ENCODE data around the gene FAM221A. TPM values are rescaled to one million over a fixed set of nuclear protein-coding genes. Genes with fewer than 3 reads are reported as not detected.

FAM221A gene
- total and polyA plus RNA-seq, 9 of the 15 experiments (the other 6 are each of a cell fraction or from before 2014, with no cell fraction given), result not detected

- DNase-seq (ENCODE audit: extremely low read depth in 1 of 4, low spot score in 3 of 4) (no peak), FAIRE-seq (no peak), ATAC-seq (no peak)
- no peaks in the 10 kb centered on the region for H3K79me2 ChIP-seq (ENCODE audit: control insufficient read depth, insufficient read depth, low read length)
- no peaks in the 10 kb centered on the region for H3K36me3 ChIP-seq (ENCODE audit: control insufficient read depth, insufficient read depth, low read length)
- H3K9me3 ChIP-seq (replicated peaks; ENCODE audit: control insufficient read depth, insufficient read depth, low read depth, low read length), result no peaks in the 10 kb centered on the region
- ChIA-PET CTCF (ENCODE audit: low intra/inter-chr PET ratio) (interaction anchor here (2.8 kb wide), 1 partner anchor 13 kb away, joined by 14 read pairs; no protein-coding TSS in a partner anchor), POLR2A (interaction anchor here (0.6 kb wide), 1 partner anchor 10 kb away, joined by 3 read pairs; no protein-coding TSS in a partner anchor)
- H3K4me2 ChIP-seq (ENCODE audit: insufficient read depth, low read length), result no peak overlapping the region
- no peak overlapping the region for H3K27ac ChIP-seq (ENCODE audit: extremely low read depth, low read depth, low read length)
- no peak overlapping the region for H2AFZ ChIP-seq (ENCODE audit: low read depth, low read length)
- H4K20me1 ChIP-seq (replicated peaks; ENCODE audit: control insufficient read depth, insufficient read depth, low read length), result no peaks in the 10 kb centered on the region
- intact Hi-C loops (cut with micrococcal nuclease), result loop anchor here (5.0 kb wide), 2 partner anchors 47 to 127 kb away; no protein-coding TSS in a partner anchor
- TF ChIP-seq SAP30 (IDR thresholded peaks at IDR 0.05; ENCODE audit: borderline replicate concordance, insufficient read depth, low read depth, low read length, poor library complexity, severe bottlenecking), result no peak
- TF ChIP-seq ZHX1 (conservative IDR thresholded peaks at IDR 0.05; ENCODE audit: low read length), result no peak
- TF ChIP-seq SMARCE1 (IDR thresholded peaks at IDR 0.05), result no peak
- TF ChIP-seq PPARD (CRISPR knock-in tag; IDR thresholded peaks at IDR 0.05), result no peak
- TF ChIP-seq CCNT2 (IDR thresholded peaks at IDR 0.05; ENCODE audit: borderline replicate concordance, extremely low read depth, insufficient read length, low read depth, low read length), result no peak
- no peak for TF ChIP-seq RNF219 (CRISPR knock-in tag; IDR thresholded peaks at IDR 0.05)
- no peak for TF ChIP-seq TCF15 (CRISPR knock-in tag; IDR thresholded peaks at IDR 0.05)
- no peak for TF ChIP-seq ZNF830 (CRISPR knock-in tag; IDR thresholded peaks at IDR 0.05)
- TF ChIP-seq SNRNP70 (optimal IDR thresholded peaks at IDR 0.05; ENCODE audit: low read depth, low read length), result no peak
- no peak for TF ChIP-seq HDAC2 (IDR thresholded peaks at IDR 0.05)
- no peak for TF ChIP-seq KLF1 (tag; IDR thresholded peaks at IDR 0.05)
- H3K4me3 ChIP-seq, result no peak overlapping the region
- no TSS peak for BruUV-seq (replicated peaks)
- no peaks in the 10 kb centered on the region for H3K27me3 ChIP-seq (ENCODE audit: control insufficient read depth in 2 of 2, insufficient read depth in 2 of 2, low read length in 2 of 2)
- H3K9me1 ChIP-seq (ENCODE audit: control insufficient read depth, insufficient read depth, low read length), result no peaks in the 10 kb centered on the region
- in situ Hi-C loops (cut with MboI), result no loop called here
- H3K4me1 ChIP-seq (replicated peaks in 1 of 2; ENCODE audit: control insufficient read depth in 2 of 2, insufficient read depth in 2 of 2, low read length in 2 of 2), result peaks cover 0 to 3% of the 10 kb centered on the region in 2 experiments; a peak in 1 of 5 replicates
- no peak overlapping the region for H3K9ac ChIP-seq (ENCODE audit: insufficient read depth in 1 of 2, low read depth in 2 of 2, low read length in 2 of 2)
- WGBS (ENCODE audit: insufficient coverage, low coverage, missing lambda C conversion rate), result 0% methylated on average over 2 of the region's 2 CpGs
Observed at GRCh38 chr7:23698822-23699221, 18.8 kb downstream of the FAM221A start.

Measured in K562 (cell line).